ENCODE data around the gene ITPRID2.

The ITPRID2 gene

GRCh38 chr2:181910028-181910831 lies 18.7 kb downstream of the ITPRID2 start:
- intact Hi-C loops (cut with DNase I) = no loop called here
- DNase-seq = no peak

- intact Hi-C loops (cut with DNase I) = no loop called here
- no peak for DNase-seq
Measured at GRCh38 chr2:181911830-181912229, 20.3 kb downstream of the ITPRID2 start.

GRCh38 chr2:181915102-181915501 lies 23.6 kb downstream of the ITPRID2 start:
- DNase-seq = no peak
- intact Hi-C loops (cut with DNase I) = no loop called here

- intact Hi-C loops (cut with DNase I) = no loop called here
- no peak for DNase-seq
Measured at GRCh38 chr2:181916726-181917718, 25.5 kb downstream of the ITPRID2 start.

GRCh38 chr2:181918188-181918587 lies 26.7 kb downstream of the ITPRID2 start:
- intact Hi-C loops (cut with DNase I) = no loop called here

GRCh38 chr2:181923121-181923520 lies 31.6 kb downstream of the ITPRID2 start:
- no peak for DNase-seq
- intact Hi-C loops (cut with DNase I) = no loop called here

More at GRCh38 chr2:181918188-181918587, 26.7 kb downstream of the ITPRID2 start:
- DNase-seq = no peak

GRCh38 chr2:181924336-181924735 lies 32.8 kb downstream of the ITPRID2 start:
- intact Hi-C loops (cut with DNase I) = no loop called here
- no peak for DNase-seq

- intact Hi-C loops (cut with DNase I) = no loop called here
- no peak for DNase-seq
Measured at GRCh38 chr2:181934694-181935093, 43.2 kb downstream of the ITPRID2 start.

- DNase-seq = no peak
- intact Hi-C loops (cut with DNase I) = no loop called here
Measured at GRCh38 chr2:181937473-181937872, 45.9 kb downstream of the ITPRID2 start.

GRCh38 chr2:181943411-181944124 lies 52.0 kb downstream of the ITPRID2 start:
- no peak for DNase-seq

GRCh38 chr2:181944164-181944913 lies 52.8 kb downstream of the ITPRID2 start:
- intact Hi-C loops (cut with DNase I) = no loop called here
- no peak for DNase-seq

More at GRCh38 chr2:181943411-181944124, 52.0 kb downstream of the ITPRID2 start:
- intact Hi-C loops (cut with DNase I) = no loop called here

GRCh38 chr2:181944914-181945291 lies 53.4 kb downstream of the ITPRID2 start:
- DNase-seq = peak in 1 of 10 donors; percentile 36
- intact Hi-C loops (cut with DNase I) = no loop called here

- intact Hi-C loops (cut with DNase I) = no loop called here
- no peak for DNase-seq
Measured at GRCh38 chr2:181946444-181947127, 55.1 kb downstream of the ITPRID2 start.

- intact Hi-C loops (cut with DNase I) = no loop called here
Measured at GRCh38 chr2:181947273-181947672, 55.7 kb downstream of the ITPRID2 start.

GRCh38 chr2:181948227-181948626 lies 56.7 kb downstream of the ITPRID2 start:
- intact Hi-C loops (cut with DNase I) = no loop called here
- DNase-seq = no peak

More at GRCh38 chr2:181947273-181947672, 55.7 kb downstream of the ITPRID2 start:
- DNase-seq = no peak

GRCh38 chr2:181949047-181949446 lies 57.5 kb downstream of the ITPRID2 start:
- no peak for DNase-seq
- intact Hi-C loops (cut with DNase I) = no loop called here

- intact Hi-C loops (cut with DNase I) = loop anchor here (10.0 kb wide), 2 partner anchors 58 to 122 kb away; partner anchors contain the start of gene ITPRID2
Measured at GRCh38 chr2:181952404-181953226, 61.1 kb downstream of the ITPRID2 start.

GRCh38 chr2:181953881-181954537 lies 62.5 kb downstream of the ITPRID2 start:
- intact Hi-C loops (cut with DNase I) = loop anchor here (2.0 to 10.0 kb wide), 3 partner anchors 59 to 211 kb away; partner anchors contain the start of gene ITPRID2

More at GRCh38 chr2:181952404-181953226, 61.1 kb downstream of the ITPRID2 start:
- DNase-seq = no peak

More at GRCh38 chr2:181953881-181954537, 62.5 kb downstream of the ITPRID2 start:
- DNase-seq = peak in 5 of 10 donors; percentile 38 to 80 (median 52)

Measured in posterior cingulate gyrus (tissue), 11 donors.